ENCODE measurements around the gene TAPBP.

DNA sequence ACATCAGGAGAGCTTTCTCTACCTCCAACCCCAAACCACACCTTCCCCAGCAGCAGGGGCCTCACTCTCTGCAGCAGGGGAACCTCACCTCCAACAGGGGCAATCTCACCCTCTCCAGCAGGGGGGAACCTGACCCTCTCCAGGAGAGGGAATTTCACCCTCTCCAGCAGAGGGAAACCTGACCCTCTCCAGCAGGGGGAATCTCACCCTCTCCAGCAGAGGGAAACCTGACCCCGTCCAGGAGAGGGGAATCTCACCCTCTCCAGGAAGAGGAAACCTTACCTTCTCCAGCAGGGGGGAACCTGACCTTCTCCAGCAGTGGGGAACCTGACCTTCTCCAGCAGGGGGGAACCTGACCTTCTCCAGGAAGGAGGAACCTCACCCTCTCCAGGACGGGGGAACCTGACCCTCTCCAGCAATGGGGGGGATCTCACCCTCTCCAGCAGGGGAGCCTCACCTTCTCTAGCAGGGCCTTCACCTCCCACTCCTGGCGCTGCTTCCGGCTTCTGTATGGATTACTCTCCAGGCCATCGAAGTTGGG is 33.8 kb downstream of the TAPBP start:
- peak in 5 of 6 experiments; percentile 22 to 45 (median 42) for TF ChIP-seq CTCF (IDR thresholded peaks at IDR 0.05)
- TF ChIP-seq POLR2A (IDR thresholded peaks at IDR 0.05) = no peak

Data from adrenal gland (tissue), 5 donors.